Panc1 (cell line): Measurements from ENCODE around the gene PTP4A2. TPM values are rescaled to one million over a fixed set of nuclear protein-coding genes. Genes with fewer than 3 reads are reported as not detected.

Source experiments
- ATAC-seq: fragments of 200-7000 bp; cut with Tn5 transposase; 2 replicates; pipeline ENCODE4 v1.9.1; 2020; ENCODE audit warnings: mild to moderate bottlenecking, moderate library complexity
- BruUV-seq: library from RNA; stranded (reverse); fragments of 400-500 nt; replicated peaks from 2 replicates; lab custom pipeline; 2021; lab: Mats Ljungman, UMichigan
- CTCF ChIA-PET: fragments of 300-600 bp; sonication (Branson Sonifier 250); formaldehyde crosslinking; loops from one replicate; lab custom pipeline; 2022; ENCODE audit warnings: antibody characterized with exemption; lab: Charles Lee
- POLR2A ChIA-PET: fragments of 300-600 bp; sonication (Branson Sonifier 250); formaldehyde crosslinking; loops from one replicate; lab custom pipeline; 2022; ENCODE audit warnings: antibody characterized with exemption; lab: Charles Lee
- DNase-seq: peaks from one replicate; pipeline ENCODE4 v3.0.0-alpha.2; 2010; ENCODE audit warnings: low read depth, low spot score
- H3K27ac ChIP-seq: 2 replicates; pipeline ENCODE4 v1.5.1; 2011; ENCODE audit warnings: mild to moderate bottlenecking, low read length, inconsistent platforms
- H3K27me3 ChIP-seq: fragments of 200-500 bp; sonication (Bioruptor generic); 2 replicates; pipeline ENCODE4 v1.6.0; 2014; ENCODE audit warnings: low read length, inconsistent platforms; ENCODE audit not compliant: control insufficient read depth, insufficient read depth
- H3K36me3 ChIP-seq: fragments of 200-500 bp; sonication (Bioruptor generic); 2 replicates; pipeline ENCODE4 v1.5.1; 2014; ENCODE audit warnings: inconsistent platforms, mild to moderate bottlenecking, low read length, moderate library complexity; ENCODE audit not compliant: control insufficient read depth, insufficient read depth
- H3K4me1 ChIP-seq: 2 replicates; pipeline ENCODE4 v1.5.1; 2011; ENCODE audit warnings: inconsistent platforms, mild to moderate bottlenecking, low read length, moderate library complexity; ENCODE audit not compliant: control insufficient read depth, insufficient read depth
- H3K4me3 ChIP-seq, 2 experiments: 2 replicates each; pipeline ENCODE4 v1.5.1; 2011 to 2012; ENCODE audit warnings: low read depth in 2 of 2, low read length in 2 of 2, mild to moderate bottlenecking in 2 of 2, inconsistent platforms in 1 of 2, moderate library complexity in 1 of 2
- H3K9me3 ChIP-seq: fragments of 200-500 bp; sonication (Bioruptor generic); 2 replicates; pipeline ENCODE4 v1.5.1; 2014; ENCODE audit warnings: low read depth, mild to moderate bottlenecking, inconsistent platforms, low read length, moderate library complexity; ENCODE audit not compliant: control insufficient read depth, insufficient read depth
- POLR2AphosphoS5 ChIP-seq: IDR thresholded peaks from 2 replicates; pipeline ENCODE4 v1.6.1; 2012; ENCODE audit warnings: mild to moderate bottlenecking, low read depth, low read length, moderate library complexity
- SIN3A ChIP-seq: IDR thresholded peaks from 2 replicates; pipeline ENCODE4 v1.6.1; 2012; ENCODE audit warnings: low read depth, mild to moderate bottlenecking, low read length, moderate library complexity, borderline replicate concordance; ENCODE audit not compliant: insufficient read depth
- TCF7L2 ChIP-seq: IDR thresholded peaks from 2 replicates; pipeline ENCODE4 v1.6.1; 2011; ENCODE audit warnings: mild to moderate bottlenecking, low read depth, low read length, inconsistent platforms
- in situ Hi-C: cut with HindIII; loops from 2 replicates; pipeline ENCODE4 v1.10.0; 2016; ENCODE audit warnings: low sequenced_read_pairs, low pct_unique_long_range_greater_than_20kb
- intact Hi-C: fragments of 100-400 bp; cut with micrococcal nuclease; formaldehyde crosslinking; loops from one replicate; pipeline ENCODE4 v1.10.0; 2022; ENCODE audit not compliant: unreplicated experiment
- total RNA-seq: library from RNA; stranded (reverse); gene quantifications from one replicate; pipeline ENCODE4 v1.2.1, GENCODE V29; 2021; ENCODE audit not compliant: unreplicated experiment
- TF ChIP-seq, protein P1 (sequence below), 2 experiments: IDR thresholded peaks; 2 replicates each; pipeline ENCODE4 v1.6.1; 2011 to 2012; ENCODE audit warnings: low read depth in 2 of 2, control low read depth in 1 of 2, low read length in 1 of 2, mild to moderate bottlenecking in 1 of 2, moderate library complexity in 1 of 2; ENCODE audit not compliant: insufficient read depth in 1 of 2
- TF ChIP-seq, protein P2 (sequence below): fragments of 450-650 bp; IDR thresholded peaks from 2 replicates; pipeline ENCODE4 v1.5.1; 2017; ENCODE audit warnings: mild to moderate bottlenecking

PTP4A2 gene
- total RNA-seq, 1 experiment from 2014 or later: 559 TPM

DNA sequence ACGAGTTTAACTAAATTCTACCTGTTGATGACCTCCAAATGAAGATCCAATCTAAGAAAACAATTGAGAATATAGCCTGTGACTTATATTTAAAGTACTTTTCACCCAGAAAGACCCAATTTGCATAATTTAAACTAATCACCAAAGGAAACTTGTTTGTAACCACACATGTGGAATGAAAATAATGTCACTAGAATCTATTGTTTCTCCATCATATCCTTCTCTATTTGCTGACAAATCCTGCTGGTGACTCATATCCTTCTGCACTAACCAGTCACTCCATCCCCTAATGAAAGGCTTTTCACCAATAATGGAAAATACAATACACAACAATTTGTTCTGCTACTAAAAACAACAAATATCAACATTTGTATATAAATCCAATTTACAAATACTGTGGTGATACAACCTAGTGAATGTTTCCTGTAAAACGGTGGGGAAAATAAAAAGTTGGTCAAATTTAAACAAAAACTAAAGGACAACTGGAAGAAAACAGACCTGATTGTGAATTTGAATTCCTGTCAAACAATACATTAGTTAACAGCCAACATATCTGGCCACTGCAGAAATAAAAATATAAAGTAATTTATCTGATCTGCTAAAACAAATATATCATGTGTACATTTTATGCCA, 6.5 kb downstream of the PTP4A2 start:
- Histone ChIP-seq H3K4me1 (peaks cover 80% of the 10 kb centered on the region), H3K27ac (peak overlapping the region; percentile 90), H3K36me3 (peaks cover 5% of the 10 kb centered on the region; the same call in 1 of the 2 replicates), H3K27me3 (no peaks in the 10 kb centered on the region), H3K9me3 (no peaks in the 10 kb centered on the region), H3K4me3 (peak overlapping the region in 1 of 2 experiments; percentile 29; a peak in 1 of 4 replicates)
- TF ChIP-seq, protein P1, sequence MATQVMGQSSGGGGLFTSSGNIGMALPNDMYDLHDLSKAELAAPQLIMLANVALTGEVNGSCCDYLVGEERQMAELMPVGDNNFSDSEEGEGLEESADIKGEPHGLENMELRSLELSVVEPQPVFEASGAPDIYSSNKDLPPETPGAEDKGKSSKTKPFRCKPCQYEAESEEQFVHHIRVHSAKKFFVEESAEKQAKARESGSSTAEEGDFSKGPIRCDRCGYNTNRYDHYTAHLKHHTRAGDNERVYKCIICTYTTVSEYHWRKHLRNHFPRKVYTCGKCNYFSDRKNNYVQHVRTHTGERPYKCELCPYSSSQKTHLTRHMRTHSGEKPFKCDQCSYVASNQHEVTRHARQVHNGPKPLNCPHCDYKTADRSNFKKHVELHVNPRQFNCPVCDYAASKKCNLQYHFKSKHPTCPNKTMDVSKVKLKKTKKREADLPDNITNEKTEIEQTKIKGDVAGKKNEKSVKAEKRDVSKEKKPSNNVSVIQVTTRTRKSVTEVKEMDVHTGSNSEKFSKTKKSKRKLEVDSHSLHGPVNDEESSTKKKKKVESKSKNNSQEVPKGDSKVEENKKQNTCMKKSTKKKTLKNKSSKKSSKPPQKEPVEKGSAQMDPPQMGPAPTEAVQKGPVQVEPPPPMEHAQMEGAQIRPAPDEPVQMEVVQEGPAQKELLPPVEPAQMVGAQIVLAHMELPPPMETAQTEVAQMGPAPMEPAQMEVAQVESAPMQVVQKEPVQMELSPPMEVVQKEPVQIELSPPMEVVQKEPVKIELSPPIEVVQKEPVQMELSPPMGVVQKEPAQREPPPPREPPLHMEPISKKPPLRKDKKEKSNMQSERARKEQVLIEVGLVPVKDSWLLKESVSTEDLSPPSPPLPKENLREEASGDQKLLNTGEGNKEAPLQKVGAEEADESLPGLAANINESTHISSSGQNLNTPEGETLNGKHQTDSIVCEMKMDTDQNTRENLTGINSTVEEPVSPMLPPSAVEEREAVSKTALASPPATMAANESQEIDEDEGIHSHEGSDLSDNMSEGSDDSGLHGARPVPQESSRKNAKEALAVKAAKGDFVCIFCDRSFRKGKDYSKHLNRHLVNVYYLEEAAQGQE (IDR thresholded peaks at IDR 0.05; ENCODE audit: insufficient read depth in 1 of 2, low read depth in 2 of 2, low read length in 1 of 2): no peak
- TF ChIP-seq, protein P2, sequence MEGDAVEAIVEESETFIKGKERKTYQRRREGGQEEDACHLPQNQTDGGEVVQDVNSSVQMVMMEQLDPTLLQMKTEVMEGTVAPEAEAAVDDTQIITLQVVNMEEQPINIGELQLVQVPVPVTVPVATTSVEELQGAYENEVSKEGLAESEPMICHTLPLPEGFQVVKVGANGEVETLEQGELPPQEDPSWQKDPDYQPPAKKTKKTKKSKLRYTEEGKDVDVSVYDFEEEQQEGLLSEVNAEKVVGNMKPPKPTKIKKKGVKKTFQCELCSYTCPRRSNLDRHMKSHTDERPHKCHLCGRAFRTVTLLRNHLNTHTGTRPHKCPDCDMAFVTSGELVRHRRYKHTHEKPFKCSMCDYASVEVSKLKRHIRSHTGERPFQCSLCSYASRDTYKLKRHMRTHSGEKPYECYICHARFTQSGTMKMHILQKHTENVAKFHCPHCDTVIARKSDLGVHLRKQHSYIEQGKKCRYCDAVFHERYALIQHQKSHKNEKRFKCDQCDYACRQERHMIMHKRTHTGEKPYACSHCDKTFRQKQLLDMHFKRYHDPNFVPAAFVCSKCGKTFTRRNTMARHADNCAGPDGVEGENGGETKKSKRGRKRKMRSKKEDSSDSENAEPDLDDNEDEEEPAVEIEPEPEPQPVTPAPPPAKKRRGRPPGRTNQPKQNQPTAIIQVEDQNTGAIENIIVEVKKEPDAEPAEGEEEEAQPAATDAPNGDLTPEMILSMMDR: no peak
- TF ChIP-seq TCF7L2 (no peak), POLR2AphosphoS5 (no peak), SIN3A (no peak)
- POLR2A ChIA-PET: interaction anchor here (1.0 kb wide), 1 partner anchor 13 kb away, joined by 3 read pairs; no protein-coding TSS in a partner anchor
- CTCF ChIA-PET: no interaction called here
- no peak for DNase-seq
- TSS peak; percentile 1 for BruUV-seq
- ATAC-seq: peak; percentile 47; the same call in 1 of the 2 replicates
- intact Hi-C loops: no loop called here
- in situ Hi-C loops: no loop called here

DNA sequence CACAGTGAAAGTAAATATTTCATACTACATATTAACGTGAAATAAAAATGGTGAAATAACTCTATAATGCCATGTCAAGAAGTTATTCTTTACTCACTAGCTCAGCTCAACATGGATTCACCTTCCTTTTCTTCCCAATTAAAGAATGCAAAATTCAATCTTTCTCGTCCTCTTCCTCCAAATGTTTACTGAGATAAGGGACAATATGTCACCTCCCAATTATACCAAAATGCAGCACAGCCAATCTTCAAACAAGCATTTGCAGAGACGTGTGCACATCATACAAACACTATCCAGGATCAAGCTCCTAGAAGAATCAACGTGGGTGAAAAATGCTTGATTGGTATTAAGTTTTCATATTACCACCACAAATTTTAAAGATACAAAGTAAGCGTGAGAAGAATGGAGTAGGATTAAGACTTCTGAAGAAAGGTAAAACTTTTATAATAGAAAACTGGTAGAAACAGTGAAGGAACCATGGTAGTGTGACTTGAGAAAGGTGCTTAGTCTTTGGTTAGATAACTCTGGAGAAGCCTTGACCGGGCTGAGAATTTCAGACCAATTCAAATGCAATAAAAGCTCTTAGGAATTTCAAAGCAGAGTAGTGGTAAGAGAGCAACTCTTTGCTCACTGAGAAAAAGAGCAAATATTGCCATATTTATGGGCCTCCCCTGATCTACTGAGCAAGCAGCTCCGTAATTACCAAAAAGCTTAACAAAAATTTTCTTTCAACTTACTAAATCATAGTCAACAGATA, 7.2 kb downstream of the PTP4A2 start:
- TF ChIP-seq, protein P1 (IDR thresholded peaks at IDR 0.05; ENCODE audit: insufficient read depth in 1 of 2, low read depth in 2 of 2, low read length in 1 of 2): no peak
- no peak for TF ChIP-seq TCF7L2
- TF ChIP-seq POLR2AphosphoS5: peak; percentile 29; the same call in 1 of the 2 replicates
- TF ChIP-seq, protein P2: no peak
- no peak for TF ChIP-seq SIN3A
- Histone ChIP-seq H3K27me3 (no peaks in the 10 kb centered on the region), H3K9me3 (no peaks in the 10 kb centered on the region), H3K36me3 (peaks cover 5% of the 10 kb centered on the region; the same call in 1 of the 2 replicates), H3K27ac (peak overlapping the region; percentile 90), H3K4me1 (peaks cover 87% of the 10 kb centered on the region), H3K4me3 (peak overlapping the region in 1 of 2 experiments; percentile 29; a peak in 3 of 4 replicates)
- no TSS peak for BruUV-seq
- ATAC-seq (no peak), DNase-seq (no peak)
- ChIA-PET POLR2A (interaction anchor here (1.0 kb wide), 1 partner anchor 13 kb away, joined by 3 read pairs; no protein-coding TSS in a partner anchor), CTCF (no interaction called here)
- in situ Hi-C loops (no loop called here), intact Hi-C loops (no loop called here)
